CD4-positive, CD25-positive, alpha-beta regulatory T cell (primary cell): ENCODE measurements around the gene TAF11L13. TPM values are rescaled to one million over a fixed set of nuclear protein-coding genes. Genes with fewer than 3 reads are reported as not detected.
"Not testable (repeated sequence)": the region's sequence is repeated elsewhere in the genome, so short reads cannot be mapped to it uniquely, and the experiment has no call there.

Experiments used
- ATAC-seq, 2 donors: fragments of 150-1000 bp; cut with Tn5 transposase; one replicate each; pipeline ENCODE4 v1.10.0; 2021; ENCODE audit warnings: low read depth in 2 of 2, moderate number of reproducible peaks in 2 of 2, moderate library complexity in 1 of 2
- DNase-seq, 3 donors: peaks; one replicate each; pipeline versions ENCODE4 v3.0.0 to v3.0.0-alpha.2; 2012 to 2022; ENCODE audit warnings: mixed read lengths in 1 of 3
- H3K27ac ChIP-seq: one replicate; pipeline ENCODE4 v1.7.0; 2013; ENCODE audit warnings: mild to moderate bottlenecking, low read length; ENCODE audit not compliant: insufficient read depth, poor library complexity, severe bottlenecking
- H3K27me3 ChIP-seq: one replicate; pipeline ENCODE4 v1.7.0; 2013; ENCODE audit warnings: low read length; ENCODE audit not compliant: control insufficient read depth, insufficient read depth
- H3K36me3 ChIP-seq: one replicate; pipeline ENCODE4 v1.7.0; 2013; ENCODE audit warnings: mild to moderate bottlenecking, low read length, moderate library complexity; ENCODE audit not compliant: control insufficient read depth, insufficient read depth
- H3K4me1 ChIP-seq: 2 replicates; pipeline ENCODE4 v1.7.0; 2013; ENCODE audit warnings: mild to moderate bottlenecking, low read length; ENCODE audit not compliant: insufficient read depth, control insufficient read depth, poor library complexity, severe bottlenecking
- H3K4me3 ChIP-seq: one replicate; pipeline ENCODE4 v1.7.0; 2013; ENCODE audit warnings: low read depth, mild to moderate bottlenecking, low read length, moderate library complexity
- H3K9me3 ChIP-seq, 2 experiments: 1 replicate in 1 of 2; 2 replicates in 1 of 2; pipeline ENCODE4 v1.7.0; 2013; ENCODE audit warnings: low read length in 2 of 2, mild to moderate bottlenecking in 1 of 2, moderate library complexity in 1 of 2; ENCODE audit not compliant: control insufficient read depth in 2 of 2
- H3K27ac Mint-ChIP-seq, 3 donors: one replicate each; pipeline ENCODE4 v1.8.0; 2020 to 2022; ENCODE audit warnings: mild to moderate bottlenecking in 3 of 3, mixed read lengths in 3 of 3, moderate library complexity in 2 of 3
- H3K27me3 Mint-ChIP-seq: one replicate; pipeline ENCODE4 v1.8.0; 2022; ENCODE audit warnings: mild to moderate bottlenecking, mixed read lengths
- H3K36me3 Mint-ChIP-seq: one replicate; pipeline ENCODE4 v1.8.0; 2020; ENCODE audit warnings: mixed read lengths
- H3K4me1 Mint-ChIP-seq, 4 donors: one replicate each; pipeline ENCODE4 v1.8.0; 2020 to 2022; ENCODE audit warnings: mixed read lengths in 4 of 4, mild to moderate bottlenecking in 1 of 4
- H3K4me3 Mint-ChIP-seq, 4 donors: one replicate each; pipeline ENCODE4 v1.8.0; 2020 to 2022; ENCODE audit warnings: mild to moderate bottlenecking in 4 of 4, mixed read lengths in 4 of 4, moderate library complexity in 3 of 4
- H3K9me3 Mint-ChIP-seq, 7 donors: one replicate each; pipeline ENCODE4 v1.8.0; 2020 to 2022; ENCODE audit warnings: mixed read lengths in 7 of 7, mild to moderate bottlenecking in 3 of 7, moderate library complexity in 2 of 7
- polyA plus RNA-seq, 4 donors: library from polyadenylated mRNA; unstranded; fragments of 300-500 nt; fragmentation: Illumina TruSeq; gene quantifications; one replicate each; pipeline ENCODE4 v1.2.3, GENCODE V29; 2021
- total RNA-seq: library from RNA; stranded (reverse); gene quantifications from one replicate; pipeline ENCODE4 v1.2.3, GENCODE V29; 2022

Gene TAF11L13
- total and polyA plus RNA-seq, 5 donors from 2014 or later: not detected

DNA sequence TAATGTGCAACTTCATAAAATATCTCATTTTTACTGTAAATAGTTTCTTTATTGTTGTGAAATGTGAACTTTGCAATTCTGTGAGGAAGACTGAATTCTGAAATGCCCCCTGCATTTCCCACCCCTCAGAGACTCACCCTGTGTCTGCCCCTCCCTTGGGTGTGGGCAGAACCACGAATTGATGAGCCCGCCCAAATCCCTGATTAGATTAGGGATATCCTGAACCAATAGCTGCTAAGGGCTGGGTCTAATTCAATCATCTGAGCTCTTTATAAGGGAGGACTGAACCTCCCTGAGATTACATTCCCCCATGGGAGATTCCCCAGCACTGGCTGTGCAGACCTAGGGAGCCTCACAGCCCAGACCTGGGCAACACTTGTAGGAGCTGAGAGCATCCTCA lies 21.8 kb upstream of the TAF11L13 start, which contains the start of gene TAF11L12:
TAF11L12 (plus strand) TSS at position 301 of the 400 bp plus-strand sequence.
- H3K27ac ChIP-seq, H3K4me3 ChIP-seq, DNase-seq, H3K9me3 ChIP-seq, H3K4me3 Mint-ChIP-seq, H3K36me3 Mint-ChIP-seq, ATAC-seq, H3K36me3 ChIP-seq, H3K4me1 ChIP-seq, H3K27ac Mint-ChIP-seq, H3K27me3 Mint-ChIP-seq, H3K27me3 ChIP-seq, H3K4me1 Mint-ChIP-seq: not testable (repeated sequence)
- peaks cover 0 to 16% (median 6%) of the 10 kb centered on the region in 7 donors for H3K9me3 Mint-ChIP-seq

DNA sequence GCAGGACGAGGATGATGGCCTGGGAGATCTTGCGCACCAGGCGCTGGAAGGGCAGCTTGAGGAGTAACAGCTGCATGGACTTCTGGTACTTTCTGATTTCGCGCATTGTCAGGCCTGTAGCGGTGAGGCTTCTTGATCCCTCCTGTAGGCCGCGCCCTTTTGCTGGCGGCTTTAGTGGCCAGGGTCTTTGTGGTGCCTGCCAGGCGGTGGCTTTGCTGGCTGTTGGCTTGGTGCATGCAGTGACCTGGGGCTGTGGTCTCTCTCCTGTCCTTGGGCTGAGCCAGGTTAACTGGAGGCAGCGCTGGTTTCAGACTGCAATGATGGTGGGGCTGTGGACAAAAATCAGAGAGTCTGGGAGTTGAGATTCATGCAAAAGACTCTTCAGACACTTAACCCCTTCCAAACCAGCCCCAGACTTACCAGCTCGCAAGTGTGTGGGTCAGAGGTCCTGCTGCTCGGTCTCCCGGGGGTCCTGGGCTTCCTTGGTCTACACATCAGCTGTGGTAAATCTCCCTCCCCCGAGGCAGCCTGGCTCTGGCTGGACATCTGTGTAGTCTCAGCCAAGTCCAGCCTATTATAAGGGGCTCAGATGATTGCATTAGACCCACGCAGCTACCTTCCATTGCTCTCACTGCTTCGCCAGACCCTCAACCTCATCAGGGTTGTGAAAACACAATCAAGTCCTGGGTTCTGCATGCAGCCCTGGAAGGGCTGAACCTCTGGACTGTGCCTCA lies 16.8 kb upstream of the TAF11L13 start:
- H3K36me3 ChIP-seq: no peaks in the 10 kb centered on the region
- H3K36me3 Mint-ChIP-seq: no peaks in the 10 kb centered on the region
- no peak for ATAC-seq
- H3K4me3 ChIP-seq: no peak overlapping the region
- H3K9me3 ChIP-seq: peaks cover 0 to 4% of the 10 kb centered on the region in 2 experiments
- no peaks in the 10 kb centered on the region for H3K4me1 ChIP-seq
- no peaks in the 10 kb centered on the region for H3K4me1 Mint-ChIP-seq
- H3K27me3 ChIP-seq: no peaks in the 10 kb centered on the region
- no peak overlapping the region for H3K27ac ChIP-seq
- no peak overlapping the region for H3K4me3 Mint-ChIP-seq
- peaks cover 0 to 11% (median 4%) of the 10 kb centered on the region in 7 donors for H3K9me3 Mint-ChIP-seq
- DNase-seq: no peak
- H3K27ac Mint-ChIP-seq: no peak overlapping the region
- no peaks in the 10 kb centered on the region for H3K27me3 Mint-ChIP-seq

- Mint-ChIP-seq H3K27me3 (no peaks in the 10 kb centered on the region), H3K9me3 (peaks cover 0 to 14% (median 2%) of the 10 kb centered on the region in 7 donors), H3K36me3 (no peaks in the 10 kb centered on the region), H3K27ac (no peak overlapping the region), H3K4me1 (no peaks in the 10 kb centered on the region), H3K4me3 (no peak overlapping the region)
- ATAC-seq (no peak), DNase-seq (no peak)
- H3K27me3 ChIP-seq: no peaks in the 10 kb centered on the region
- no peaks in the 10 kb centered on the region for H3K4me1 ChIP-seq
- H3K9me3 ChIP-seq: peaks cover 0 to 8% of the 10 kb centered on the region in 2 experiments
- H3K36me3 ChIP-seq: no peaks in the 10 kb centered on the region
- H3K27ac ChIP-seq: no peak overlapping the region
- H3K4me3 ChIP-seq: no peak overlapping the region
These were observed 12.5 kb upstream of the TAF11L13 start for GRCh38 chr5:17619354-17619753.

GRCh38 chr5:17620627-17621026 lies 11.3 kb upstream of the TAF11L13 start:
- H3K4me3 Mint-ChIP-seq: no peak overlapping the region
- H3K27ac Mint-ChIP-seq: no peak overlapping the region
- H3K36me3 ChIP-seq: no peaks in the 10 kb centered on the region
- H3K36me3 Mint-ChIP-seq: no peaks in the 10 kb centered on the region
- no peak overlapping the region for H3K4me3 ChIP-seq
- H3K4me1 Mint-ChIP-seq: no peaks in the 10 kb centered on the region
- no peak overlapping the region for H3K27ac ChIP-seq
- DNase-seq (no peak), ATAC-seq (no peak)
- no peaks in the 10 kb centered on the region for H3K4me1 ChIP-seq
- peaks cover 0 to 5% of the 10 kb centered on the region in 2 experiments for H3K9me3 ChIP-seq
- H3K27me3 Mint-ChIP-seq: no peaks in the 10 kb centered on the region
- H3K9me3 Mint-ChIP-seq: peaks cover 0 to 13% (median 2%) of the 10 kb centered on the region in 7 donors
- no peaks in the 10 kb centered on the region for H3K27me3 ChIP-seq

- Histone ChIP-seq H3K4me3 (no peak overlapping the region), H3K36me3 (no peaks in the 10 kb centered on the region), H3K27ac (no peak overlapping the region), H3K27me3 (no peaks in the 10 kb centered on the region), H3K4me1 (no peaks in the 10 kb centered on the region), H3K9me3 (peaks cover 0 to under 1% of the 10 kb centered on the region in 2 experiments)
- ATAC-seq: no peak
- Mint-ChIP-seq H3K27me3 (no peaks in the 10 kb centered on the region), H3K4me1 (no peaks in the 10 kb centered on the region), H3K4me3 (no peak overlapping the region), H3K27ac (no peak overlapping the region), H3K9me3 (peaks cover 0 to 14% (median 2%) of the 10 kb centered on the region in 7 donors), H3K36me3 (no peaks in the 10 kb centered on the region)
- no peak for DNase-seq
These were observed 6.2 kb upstream of the TAF11L13 start for GRCh38 chr5:17625686-17626085.

GRCh38 chr5:17634160-17634559 lies 2.3 kb downstream of the TAF11L13 start, which contains the start of gene TAF11L14:
TAF11L14 (plus strand) TSS chr5:17634460.
- Mint-ChIP-seq H3K4me3 (no peak within 1 kb of the TSS), H3K27ac (no peak within 1 kb of the TSS), H3K36me3 (no peaks in the 10 kb centered on the region), H3K4me1 (no peaks in the 10 kb centered on the region), H3K9me3 (peaks cover 0 to 17% (median 10%) of the 10 kb centered on the region in 7 donors), H3K27me3 (no peaks in the 10 kb centered on the region)
- DNase-seq (no peak), ATAC-seq (no peak)
- H3K36me3 ChIP-seq: no peaks in the 10 kb centered on the region
- no peak within 1 kb of the TSS for H3K27ac ChIP-seq
- H3K27me3 ChIP-seq: no peaks in the 10 kb centered on the region
- H3K4me3 ChIP-seq: no peak within 1 kb of the TSS
- no peaks in the 10 kb centered on the region for H3K9me3 ChIP-seq
- no peaks in the 10 kb centered on the region for H3K4me1 ChIP-seq

DNA sequence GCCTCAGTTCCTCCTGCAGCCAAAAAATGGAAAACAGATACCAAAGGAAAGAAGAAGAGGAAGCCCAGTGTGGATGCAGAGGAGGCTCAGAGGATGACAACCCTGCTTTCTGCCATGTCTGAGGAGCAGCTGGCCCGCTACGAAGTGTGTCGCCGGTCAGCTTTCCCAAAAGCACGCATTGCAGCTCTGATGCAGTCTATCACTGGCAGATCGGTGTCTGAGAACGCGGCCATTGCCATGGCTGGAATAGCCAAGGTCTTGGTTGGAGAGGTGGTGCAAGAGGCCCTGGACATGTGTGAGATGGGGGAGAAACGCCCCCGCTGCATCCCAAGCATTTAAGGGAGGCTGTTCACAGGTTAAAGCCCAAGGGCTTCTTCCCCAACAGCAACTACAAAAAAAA lies 17.3 kb downstream of the TAF11L13 start:
- H3K4me1 ChIP-seq, ATAC-seq, H3K4me3 ChIP-seq, H3K27me3 ChIP-seq, H3K36me3 ChIP-seq, H3K4me3 Mint-ChIP-seq, H3K27me3 Mint-ChIP-seq, H3K9me3 ChIP-seq, DNase-seq, H3K36me3 Mint-ChIP-seq, H3K27ac ChIP-seq, H3K4me1 Mint-ChIP-seq: not testable (repeated sequence)
- Mint-ChIP-seq H3K9me3 (peaks cover 0 to 19% (median 4%) of the 10 kb centered on the region in 7 donors), H3K27ac (peak overlapping the region in 1 of 3 donors; percentile 17)

- H3K9me3 Mint-ChIP-seq: peaks cover 0 to 14% (median 10%) of the 10 kb centered on the region in 7 donors
- H3K27ac ChIP-seq, H3K4me1 Mint-ChIP-seq, H3K27me3 ChIP-seq, DNase-seq, H3K4me3 ChIP-seq, H3K4me3 Mint-ChIP-seq, H3K36me3 ChIP-seq, H3K27ac Mint-ChIP-seq, ATAC-seq, H3K36me3 Mint-ChIP-seq, H3K9me3 ChIP-seq, H3K4me1 ChIP-seq, H3K27me3 Mint-ChIP-seq: not testable (repeated sequence)
These were observed 23.4 kb downstream of the TAF11L13 start for GRCh38 chr5:17655201-17655759.
